Activated CD8-positive, alpha-beta T cell treated with anti-CD3 and anti-CD28 coated beads for 36 hours (primary cell): Measurements from ENCODE around the gene POLR2L. TPM values are rescaled to one million over a fixed set of nuclear protein-coding genes. Genes with fewer than 3 reads are reported as not detected.

ENCODE experiments used
- ATAC-seq: fragments of 200-7000 bp; cut with Tn5 transposase; one replicate; pipeline ENCODE4 v1.10.0; 2021; ENCODE audit warnings: mild to moderate bottlenecking, moderate library complexity
- CTCF ChIA-PET: fragments of 350-600 bp; sonication (Branson Sonifier 250); formaldehyde crosslinking; loops from one replicate; lab custom pipeline; 2021; ENCODE audit warnings: antibody characterized with exemption; lab: Charles Lee
- POLR2A ChIA-PET: fragments of 350-600 bp; sonication (Branson Sonifier 250); formaldehyde crosslinking; loops from one replicate; lab custom pipeline; 2021; ENCODE audit warnings: antibody characterized with exemption; lab: Charles Lee
- DNase-seq: peaks from one replicate; pipeline ENCODE4 v3.0.0-alpha.2; 2020
- H3K27ac Mint-ChIP-seq: one replicate; pipeline ENCODE4 v1.8.0; 2021; ENCODE audit warnings: mild to moderate bottlenecking, mixed read lengths
- H3K27me3 Mint-ChIP-seq: one replicate; pipeline ENCODE4 v1.8.0; 2021; ENCODE audit warnings: mixed read lengths
- H3K36me3 Mint-ChIP-seq: one replicate; pipeline ENCODE4 v1.8.0; 2021; ENCODE audit warnings: low read depth, mixed read lengths
- H3K4me1 Mint-ChIP-seq: one replicate; pipeline ENCODE4 v1.8.0; 2021; ENCODE audit warnings: low read depth, mixed read lengths
- H3K4me3 Mint-ChIP-seq: one replicate; pipeline ENCODE4 v1.8.0; 2021; ENCODE audit warnings: mild to moderate bottlenecking, moderate library complexity, mixed read lengths
- H3K9me3 Mint-ChIP-seq: one replicate; pipeline ENCODE4 v1.8.0; 2021; ENCODE audit warnings: mixed read lengths
- intact Hi-C: fragments of 100-400 bp; cut with micrococcal nuclease; formaldehyde crosslinking; loops from one replicate; pipeline ENCODE4 v1.10.0; 2022
- total RNA-seq, 2 experiments: library from RNA; stranded (reverse); gene quantifications; one replicate each; pipeline ENCODE4 v1.2.3, GENCODE V29; 2021
- TF ChIP-seq, protein P1 (sequence below): fragments of 200-600 bp; IDR thresholded peaks from one replicate; pipeline ENCODE4 v1.8.0; 2022; ENCODE audit warnings: antibody characterized with exemption, mild to moderate bottlenecking

Gene POLR2L
- total RNA-seq, 2 experiments from 2014 or later, result 83.0 to 89.2 TPM

DNA sequence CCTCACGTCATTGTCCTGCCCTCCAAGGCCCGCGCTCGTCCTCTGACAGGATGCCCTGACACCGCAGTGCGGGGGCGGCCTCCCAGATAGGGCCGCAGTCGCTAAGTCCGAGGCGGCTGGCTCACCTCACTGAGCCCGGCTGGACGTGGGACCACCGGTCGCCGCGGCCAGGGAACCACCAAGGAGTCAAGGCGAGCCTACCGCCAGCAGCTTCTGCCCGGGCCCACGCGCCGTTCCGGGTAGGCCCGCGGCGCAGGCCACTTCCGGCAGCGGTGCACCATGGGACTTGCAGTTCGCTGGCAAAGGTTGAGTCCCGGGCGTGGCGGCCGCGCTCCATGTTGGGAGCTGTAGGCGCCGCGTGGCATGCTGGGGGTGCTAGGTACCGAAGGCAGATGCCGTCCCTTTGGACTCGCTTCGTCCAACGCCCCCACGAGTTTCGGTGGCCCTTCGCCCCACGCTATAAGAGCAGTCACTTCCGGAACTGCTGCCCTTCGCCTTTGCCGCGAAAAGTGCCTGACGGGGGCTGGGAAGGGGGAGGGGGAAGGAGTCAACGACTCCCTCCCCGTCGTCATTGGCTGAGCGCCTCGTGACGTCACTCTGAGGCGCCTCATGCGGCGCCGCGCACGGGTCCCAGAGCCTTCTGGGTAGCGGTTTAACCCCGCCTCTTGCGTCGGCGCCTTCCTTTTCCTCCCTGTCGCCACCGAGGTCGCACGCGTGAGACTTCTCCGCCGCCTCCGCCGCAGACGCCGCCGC is 32.9 kb downstream of the POLR2L start, which contains the start of gene RPLP2:
RPLP2 (plus strand) TSS at position 681 of the 753 bp plus-strand sequence. CDS start 268 bp downstream, outside the sequence.
- ChIA-PET POLR2A (interaction anchor here (1.3 to 15.6 kb wide), 7 partner anchors 10 to 33 kb away, joined by 4 to 273 read pairs (median 9); partner anchors contain the start of genes CD151, CRACR2B, PNPLA2 and POLR2L), CTCF (interaction anchor here (0.9 to 1.7 kb wide), 3 partner anchors 9 to 13 kb away, joined by 3 to 7 read pairs (median 3); partner anchors contain the start of genes PNPLA2 and SLC25A22)
- TF ChIP-seq, protein P1, sequence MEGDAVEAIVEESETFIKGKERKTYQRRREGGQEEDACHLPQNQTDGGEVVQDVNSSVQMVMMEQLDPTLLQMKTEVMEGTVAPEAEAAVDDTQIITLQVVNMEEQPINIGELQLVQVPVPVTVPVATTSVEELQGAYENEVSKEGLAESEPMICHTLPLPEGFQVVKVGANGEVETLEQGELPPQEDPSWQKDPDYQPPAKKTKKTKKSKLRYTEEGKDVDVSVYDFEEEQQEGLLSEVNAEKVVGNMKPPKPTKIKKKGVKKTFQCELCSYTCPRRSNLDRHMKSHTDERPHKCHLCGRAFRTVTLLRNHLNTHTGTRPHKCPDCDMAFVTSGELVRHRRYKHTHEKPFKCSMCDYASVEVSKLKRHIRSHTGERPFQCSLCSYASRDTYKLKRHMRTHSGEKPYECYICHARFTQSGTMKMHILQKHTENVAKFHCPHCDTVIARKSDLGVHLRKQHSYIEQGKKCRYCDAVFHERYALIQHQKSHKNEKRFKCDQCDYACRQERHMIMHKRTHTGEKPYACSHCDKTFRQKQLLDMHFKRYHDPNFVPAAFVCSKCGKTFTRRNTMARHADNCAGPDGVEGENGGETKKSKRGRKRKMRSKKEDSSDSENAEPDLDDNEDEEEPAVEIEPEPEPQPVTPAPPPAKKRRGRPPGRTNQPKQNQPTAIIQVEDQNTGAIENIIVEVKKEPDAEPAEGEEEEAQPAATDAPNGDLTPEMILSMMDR, result no peak
- ATAC-seq (peak; percentile 79), DNase-seq (peak; percentile 99)
- Mint-ChIP-seq H3K27me3 (no peaks in the 10 kb centered on the region), H3K27ac (peak within 1 kb of the TSS; percentile 99), H3K36me3 (peaks cover 39% of the 10 kb centered on the region), H3K9me3 (no peaks in the 10 kb centered on the region), H3K4me1 (peaks cover 28% of the 10 kb centered on the region), H3K4me3 (peak within 1 kb of the TSS; percentile 87)
- intact Hi-C loops, result no loop called here

DNA sequence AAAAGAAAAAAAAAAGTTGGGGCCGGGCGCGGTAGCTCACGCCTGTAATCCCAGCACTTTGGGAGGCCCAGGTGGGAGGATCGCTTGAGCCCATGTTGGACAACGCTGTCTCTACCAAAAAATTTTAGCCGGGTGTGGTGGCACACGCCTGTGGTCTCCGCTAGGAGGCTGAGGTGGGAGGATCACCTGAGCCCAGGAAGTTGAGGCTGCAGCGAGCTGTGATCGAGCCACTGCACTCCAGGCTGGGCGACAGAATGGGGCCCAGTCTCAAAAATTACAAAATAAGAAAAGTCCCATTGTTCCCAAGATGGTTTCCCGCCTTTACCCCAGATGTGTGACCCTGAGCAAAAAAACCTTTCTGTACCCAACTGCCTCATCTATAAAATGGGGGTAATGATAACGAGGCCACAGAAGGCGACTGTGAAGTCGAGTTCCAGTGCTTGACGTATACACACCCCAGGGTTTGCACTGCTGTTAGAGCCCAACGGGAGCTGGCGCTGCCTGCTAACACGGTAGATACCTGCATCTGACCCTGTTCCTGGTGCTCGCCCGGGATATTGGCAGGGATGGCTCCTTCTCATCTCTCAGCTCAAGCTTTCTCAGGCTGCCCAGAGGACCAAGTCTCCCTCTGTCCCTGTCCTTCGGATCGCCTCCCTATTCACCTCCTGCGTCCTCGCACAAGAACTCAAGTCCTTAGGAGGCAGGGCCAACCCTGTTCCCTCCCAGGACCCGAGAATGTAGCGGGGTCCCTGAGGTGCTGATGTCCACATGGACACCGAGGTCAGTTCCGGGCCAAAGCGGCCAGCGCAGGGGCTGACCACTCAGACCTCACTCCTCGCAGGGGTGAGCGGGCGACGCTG is 33.7 kb downstream of the POLR2L start:
- ChIA-PET CTCF (interaction anchor here (0.9 to 1.7 kb wide), 4 partner anchors 10 to 83 kb away, joined by 3 to 7 read pairs (median 3); partner anchors contain the start of genes PNPLA2 and SLC25A22), POLR2A (interaction anchor here (1.0 to 15.6 kb wide), 7 partner anchors 9 to 32 kb away, joined by 3 to 273 read pairs (median 9); partner anchors contain the start of genes CD151, CEND1, CRACR2B and PNPLA2)
- Mint-ChIP-seq H3K36me3 (peaks cover 37% of the 10 kb centered on the region), H3K27me3 (no peaks in the 10 kb centered on the region), H3K27ac (peak overlapping the region; percentile 99), H3K4me3 (peak overlapping the region; percentile 87), H3K4me1 (peaks cover 28% of the 10 kb centered on the region), H3K9me3 (no peaks in the 10 kb centered on the region)
- TF ChIP-seq, protein P1, result peak; percentile 16
- no peak for ATAC-seq
- DNase-seq, result peak; percentile 58
- intact Hi-C loops, result no loop called here

DNA sequence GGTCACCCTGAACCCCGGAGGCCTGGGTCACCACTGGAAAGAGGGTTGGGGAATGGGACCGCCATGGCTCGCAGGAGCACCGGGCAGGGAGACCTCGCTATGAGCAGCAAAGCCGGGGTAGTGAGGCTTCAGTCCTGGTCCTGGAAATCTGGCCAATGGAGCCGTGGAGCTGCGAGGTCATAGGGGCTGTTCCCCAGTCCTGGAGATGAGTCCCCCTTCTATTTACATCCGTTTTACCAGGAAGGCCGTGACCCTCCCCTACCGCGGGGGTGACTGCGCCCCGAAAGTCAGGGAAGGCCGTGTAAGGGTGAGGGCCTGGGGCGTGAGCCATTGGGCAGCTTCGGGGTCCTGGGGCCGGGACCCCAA is 37.7 kb downstream of the POLR2L start:
- TF ChIP-seq, protein P1, result no peak
- intact Hi-C loops, result no loop called here
- ATAC-seq (no peak), DNase-seq (no peak)
- peaks cover 4% of the 10 kb centered on the region for H3K36me3 Mint-ChIP-seq
- H3K4me1 Mint-ChIP-seq, result peaks cover 6% of the 10 kb centered on the region
- H3K27me3 Mint-ChIP-seq, result no peaks in the 10 kb centered on the region
- ChIA-PET POLR2A (interaction anchor here (0.6 to 3.5 kb wide), 6 partner anchors 8 to 361 kb away, joined by 3 to 22 read pairs (median 4); partner anchors contain the start of gene PNPLA2), CTCF (interaction anchor here (1.0 kb wide), 1 partner anchor 21 kb away, joined by 4 read pairs; no protein-coding TSS in a partner anchor)
- peak overlapping the region; percentile 81 for H3K27ac Mint-ChIP-seq
- H3K4me3 Mint-ChIP-seq, result peak overlapping the region; percentile 79
- no peaks in the 10 kb centered on the region for H3K9me3 Mint-ChIP-seq

GRCh38 chr11:803770-804598 is 38.3 kb downstream of the POLR2L start:
- intact Hi-C loops, result no loop called here
- H3K27ac Mint-ChIP-seq, result peak overlapping the region; percentile 81
- CTCF ChIA-PET, result interaction anchor here (1.0 kb wide), 1 partner anchor 20 kb away, joined by 4 read pairs; no protein-coding TSS in a partner anchor

More at GRCh38 chr11:803770-804598, 38.3 kb downstream of the POLR2L start:
- Mint-ChIP-seq H3K27me3 (no peaks in the 10 kb centered on the region), H3K4me1 (peaks cover 6% of the 10 kb centered on the region), H3K36me3 (peaks cover 4% of the 10 kb centered on the region), H3K4me3 (peak overlapping the region; percentile 79), H3K9me3 (no peaks in the 10 kb centered on the region)
- DNase-seq, result no peak
- TF ChIP-seq, protein P1, result no peak
- POLR2A ChIA-PET, result interaction anchor here (0.6 to 3.5 kb wide), 8 partner anchors 8 to 360 kb away, joined by 3 to 22 read pairs (median 3); partner anchors contain the start of gene PNPLA2
- ATAC-seq, result no peak
